HT-29 (cell line): ENCODE results near the gene PRKCE. TPM values are rescaled to one million over a fixed set of nuclear protein-coding genes. Genes with fewer than 3 reads are reported as not detected.
A peak's percentile ranks its signal among the peaks of the same experiment; 100 is the strongest.

ENCODE experiments used
- DNase-seq: peaks from one replicate; pipeline ENCODE4 v3.0.0-alpha.2; 2015; ENCODE audit warnings: low spot score
- total RNA-seq: library from RNA; depleted of rRNA; stranded (reverse); fragments of >200 nt; shearing (Covaris generic); gene quantifications from 2 replicates; pipeline ENCODE4 v1.2.3, GENCODE V29; 2014; rRNA removed

PRKCE gene
- 17.7 and 21.2 TPM in 2 replicates for total RNA-seq

- peak; percentile 51 for DNase-seq
These were observed at the start of gene PRKCE for GRCh38 chr2:45651415-45652089. PRKCE (plus strand) TSS chr2:45651675.

- no peak for DNase-seq
These were observed 48.9 kb upstream of the PRKCE start for GRCh38 chr2:45602624-45603023.

- DNase-seq, result no peak
These were observed 46.4 kb upstream of the PRKCE start for GRCh38 chr2:45605116-45605515.

GRCh38 chr2:45606796-45607195, 44.7 kb upstream of the PRKCE start:
- DNase-seq, result no peak

GRCh38 chr2:45607701-45608100, 43.8 kb upstream of the PRKCE start:
- peak; percentile 74 for DNase-seq

GRCh38 chr2:45610281-45611019, 41.0 kb upstream of the PRKCE start:
- peak; percentile 86 for DNase-seq

- DNase-seq, result peak; percentile 96
These were observed 40.2 kb upstream of the PRKCE start, which contains the start of gene SRBD1 for GRCh38 chr2:45611020-45611859. SRBD1 (minus strand) TSS chr2:45611267; CDS start chr2:45605441, 5,826 bp downstream.

GRCh38 chr2:45612285-45612684, 39.2 kb upstream of the PRKCE start:
- DNase-seq, result no peak

GRCh38 chr2:45612731-45613130, 38.7 kb upstream of the PRKCE start:
- DNase-seq, result no peak

GRCh38 chr2:45614330-45614729, 37.1 kb upstream of the PRKCE start:
- DNase-seq, result no peak

- no peak for DNase-seq
These were observed 36.5 kb upstream of the PRKCE start for GRCh38 chr2:45614871-45615415.

- no peak for DNase-seq
These were observed 34.6 kb upstream of the PRKCE start for GRCh38 chr2:45616658-45617411.

- no peak for DNase-seq
These were observed 34.0 kb upstream of the PRKCE start for GRCh38 chr2:45617496-45617895.

GRCh38 chr2:45622336-45623075, 29.0 kb upstream of the PRKCE start:
- no peak for DNase-seq

GRCh38 chr2:45623098-45623497, 28.4 kb upstream of the PRKCE start:
- no peak for DNase-seq

GRCh38 chr2:45625824-45626223, 25.7 kb upstream of the PRKCE start:
- DNase-seq, result no peak

GRCh38 chr2:45626387-45627221, 24.9 kb upstream of the PRKCE start:
- DNase-seq, result no peak

- no peak for DNase-seq
These were observed 23.6 kb upstream of the PRKCE start for GRCh38 chr2:45627911-45628310.

- no peak for DNase-seq
These were observed 21.5 kb upstream of the PRKCE start for GRCh38 chr2:45629971-45630370.
